ENCODE data around the gene ATP5MC2. TPM values are rescaled to one million over a fixed set of nuclear protein-coding genes. Genes with fewer than 3 reads are reported as not detected.

ATP5MC2 gene
- polyA plus RNA-seq, 1 of the 3 experiments (the other 2 are of a cell fraction): 319 TPM

- CTCF ChIA-PET: interaction anchor here (1.1 to 28.9 kb wide), 6 partner anchors 11 to 145 kb away, joined by 3 to 760 read pairs (median 10); partner anchors contain the start of gene ATP5MC2
- Histone ChIP-seq H2AFZ (ENCODE audit: low read depth) (no peak overlapping the region), H3K4me3 (ENCODE audit: low read depth in 2 of 2, low read length in 1 of 2) (no peak overlapping the region), H3K4me2 (no peak overlapping the region), H3K9me2 (no peaks in the 10 kb centered on the region), H3K9ac (no peak overlapping the region), H3K9me3 (no peaks in the 10 kb centered on the region), H4K20me1 (ENCODE audit: insufficient read depth) (no peaks in the 10 kb centered on the region), H3K79me2 (ENCODE audit: insufficient read depth) (no peaks in the 10 kb centered on the region), H3K27me3 (ENCODE audit: insufficient read depth) (peaks cover 20% of the 10 kb centered on the region; the same call in 1 of the 2 replicates), H3F3A (replicated peaks; ENCODE audit: insufficient read depth) (no peaks in the 10 kb centered on the region), H3K4me1 (ENCODE audit: control insufficient read depth in 1 of 2, insufficient read depth in 2 of 2, low read depth in 1 of 2, low read length in 1 of 2) (no peaks in the 10 kb centered on the region), H3K36me3 (replicated peaks in 1 of 2; ENCODE audit: control insufficient read depth in 1 of 2, insufficient read depth in 2 of 2, low read length in 1 of 2) (no peaks in the 10 kb centered on the region), H3K27ac (ENCODE audit: low read depth in 2 of 2, low read length in 1 of 2) (no peak overlapping the region)
- POLR2A ChIA-PET: no interaction called here
- 43% methylated on average over 4 of the region's 4 CpGs for whole genome bisulfite sequencing (ENCODE audit: low lambda C conversion rate)
- TF ChIP-seq NFIC (IDR thresholded peaks at IDR 0.05; ENCODE audit: borderline replicate concordance) (no peak), CHD2 (IDR thresholded peaks at IDR 0.05; ENCODE audit: low read length, partially characterized antibody) (no peak), EP300 (IDR thresholded peaks at IDR 0.05; ENCODE audit: borderline replicate concordance in 1 of 2, low read depth in 1 of 2, low read length in 1 of 2) (no peak), YY1 (IDR thresholded peaks at IDR 0.05; ENCODE audit: low read depth) (no peak), MEF2A (IDR thresholded peaks at IDR 0.05; ENCODE audit: borderline replicate concordance, low read depth) (no peak), SIN3A (IDR thresholded peaks at IDR 0.05; ENCODE audit: borderline replicate concordance, low read depth, low read length) (no peak), IRF3 (IDR thresholded peaks at IDR 0.05; ENCODE audit: low read depth, low read length) (no peak), GABPA (IDR thresholded peaks at IDR 0.05; ENCODE audit: low read depth) (no peak)
- TF ChIP-seq, protein P1, sequence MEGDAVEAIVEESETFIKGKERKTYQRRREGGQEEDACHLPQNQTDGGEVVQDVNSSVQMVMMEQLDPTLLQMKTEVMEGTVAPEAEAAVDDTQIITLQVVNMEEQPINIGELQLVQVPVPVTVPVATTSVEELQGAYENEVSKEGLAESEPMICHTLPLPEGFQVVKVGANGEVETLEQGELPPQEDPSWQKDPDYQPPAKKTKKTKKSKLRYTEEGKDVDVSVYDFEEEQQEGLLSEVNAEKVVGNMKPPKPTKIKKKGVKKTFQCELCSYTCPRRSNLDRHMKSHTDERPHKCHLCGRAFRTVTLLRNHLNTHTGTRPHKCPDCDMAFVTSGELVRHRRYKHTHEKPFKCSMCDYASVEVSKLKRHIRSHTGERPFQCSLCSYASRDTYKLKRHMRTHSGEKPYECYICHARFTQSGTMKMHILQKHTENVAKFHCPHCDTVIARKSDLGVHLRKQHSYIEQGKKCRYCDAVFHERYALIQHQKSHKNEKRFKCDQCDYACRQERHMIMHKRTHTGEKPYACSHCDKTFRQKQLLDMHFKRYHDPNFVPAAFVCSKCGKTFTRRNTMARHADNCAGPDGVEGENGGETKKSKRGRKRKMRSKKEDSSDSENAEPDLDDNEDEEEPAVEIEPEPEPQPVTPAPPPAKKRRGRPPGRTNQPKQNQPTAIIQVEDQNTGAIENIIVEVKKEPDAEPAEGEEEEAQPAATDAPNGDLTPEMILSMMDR (IDR thresholded peaks at IDR 0.05): no peak
- TF ChIP-seq, protein P2, sequence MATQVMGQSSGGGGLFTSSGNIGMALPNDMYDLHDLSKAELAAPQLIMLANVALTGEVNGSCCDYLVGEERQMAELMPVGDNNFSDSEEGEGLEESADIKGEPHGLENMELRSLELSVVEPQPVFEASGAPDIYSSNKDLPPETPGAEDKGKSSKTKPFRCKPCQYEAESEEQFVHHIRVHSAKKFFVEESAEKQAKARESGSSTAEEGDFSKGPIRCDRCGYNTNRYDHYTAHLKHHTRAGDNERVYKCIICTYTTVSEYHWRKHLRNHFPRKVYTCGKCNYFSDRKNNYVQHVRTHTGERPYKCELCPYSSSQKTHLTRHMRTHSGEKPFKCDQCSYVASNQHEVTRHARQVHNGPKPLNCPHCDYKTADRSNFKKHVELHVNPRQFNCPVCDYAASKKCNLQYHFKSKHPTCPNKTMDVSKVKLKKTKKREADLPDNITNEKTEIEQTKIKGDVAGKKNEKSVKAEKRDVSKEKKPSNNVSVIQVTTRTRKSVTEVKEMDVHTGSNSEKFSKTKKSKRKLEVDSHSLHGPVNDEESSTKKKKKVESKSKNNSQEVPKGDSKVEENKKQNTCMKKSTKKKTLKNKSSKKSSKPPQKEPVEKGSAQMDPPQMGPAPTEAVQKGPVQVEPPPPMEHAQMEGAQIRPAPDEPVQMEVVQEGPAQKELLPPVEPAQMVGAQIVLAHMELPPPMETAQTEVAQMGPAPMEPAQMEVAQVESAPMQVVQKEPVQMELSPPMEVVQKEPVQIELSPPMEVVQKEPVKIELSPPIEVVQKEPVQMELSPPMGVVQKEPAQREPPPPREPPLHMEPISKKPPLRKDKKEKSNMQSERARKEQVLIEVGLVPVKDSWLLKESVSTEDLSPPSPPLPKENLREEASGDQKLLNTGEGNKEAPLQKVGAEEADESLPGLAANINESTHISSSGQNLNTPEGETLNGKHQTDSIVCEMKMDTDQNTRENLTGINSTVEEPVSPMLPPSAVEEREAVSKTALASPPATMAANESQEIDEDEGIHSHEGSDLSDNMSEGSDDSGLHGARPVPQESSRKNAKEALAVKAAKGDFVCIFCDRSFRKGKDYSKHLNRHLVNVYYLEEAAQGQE (IDR thresholded peaks at IDR 0.05; ENCODE audit: low read depth, low read length): no peak
- TF ChIP-seq, protein P3, sequence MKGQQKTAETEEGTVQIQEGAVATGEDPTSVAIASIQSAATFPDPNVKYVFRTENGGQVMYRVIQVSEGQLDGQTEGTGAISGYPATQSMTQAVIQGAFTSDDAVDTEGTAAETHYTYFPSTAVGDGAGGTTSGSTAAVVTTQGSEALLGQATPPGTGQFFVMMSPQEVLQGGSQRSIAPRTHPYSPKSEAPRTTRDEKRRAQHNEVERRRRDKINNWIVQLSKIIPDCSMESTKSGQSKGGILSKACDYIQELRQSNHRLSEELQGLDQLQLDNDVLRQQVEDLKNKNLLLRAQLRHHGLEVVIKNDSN (IDR thresholded peaks at IDR 0.05; ENCODE audit: borderline replicate concordance, low read depth): no peak
- no peak for DNase-seq
These were observed 12.3 kb upstream of the ATP5MC2 start for GRCh38 chr12:53688134-53688533.

Measured in SK-N-SH (cell line).